ENCODE data around the gene ENPP3.

ENPP3 gene

GRCh38 chr6:131680868-131681267 is 43.8 kb downstream of the ENPP3 start:
- ChIA-PET CTCF (no interaction called here), POLR2A (no interaction called here)
- TF ChIP-seq FOXA1 (IDR thresholded peaks at IDR 0.05) (no peak), ZNF384 (IDR thresholded peaks at IDR 0.05) (no peak), SP1 (IDR thresholded peaks at IDR 0.05) (no peak), L3MBTL2 (conservative IDR thresholded peaks at IDR 0.05) (no peak), HDGF (IDR thresholded peaks at IDR 0.05; ENCODE audit: borderline replicate concordance) (no peak), BHLHE40 (IDR thresholded peaks at IDR 0.05; ENCODE audit: borderline replicate concordance) (no peak), FOXM1 (IDR thresholded peaks at IDR 0.05; ENCODE audit: borderline replicate concordance) (no peak)
- DNase-seq (ENCODE audit: extremely low spot score) = no peak

GRCh38 chr6:131681585-131681984 is 44.5 kb downstream of the ENPP3 start:
- DNase-seq (ENCODE audit: extremely low spot score) = no peak
- TF ChIP-seq L3MBTL2 (conservative IDR thresholded peaks at IDR 0.05) (no peak), HDGF (IDR thresholded peaks at IDR 0.05; ENCODE audit: borderline replicate concordance) (no peak), ARNT (IDR thresholded peaks at IDR 0.05) (no peak), PKNOX1 (IDR thresholded peaks at IDR 0.05) (no peak), ZNF384 (IDR thresholded peaks at IDR 0.05) (no peak), SUZ12 (IDR thresholded peaks at IDR 0.05) (no peak), FOXK2 (IDR thresholded peaks at IDR 0.05) (no peak), LEF1 (IDR thresholded peaks at IDR 0.05; ENCODE audit: borderline replicate concordance) (no peak), FOXM1 (IDR thresholded peaks at IDR 0.05; ENCODE audit: borderline replicate concordance) (no peak), CTBP1 (IDR thresholded peaks at IDR 0.05; ENCODE audit: borderline replicate concordance) (no peak), BHLHE40 (IDR thresholded peaks at IDR 0.05; ENCODE audit: borderline replicate concordance) (no peak)
- ChIA-PET CTCF (no interaction called here), POLR2A (no interaction called here)

- CTCF ChIA-PET = no interaction called here
- TF ChIP-seq FOXA1 (IDR thresholded peaks at IDR 0.05) (no peak), LEF1 (IDR thresholded peaks at IDR 0.05; ENCODE audit: borderline replicate concordance) (no peak), FOXM1 (IDR thresholded peaks at IDR 0.05; ENCODE audit: borderline replicate concordance) (no peak), SUZ12 (IDR thresholded peaks at IDR 0.05) (no peak), BHLHE40 (IDR thresholded peaks at IDR 0.05; ENCODE audit: borderline replicate concordance) (no peak), CTBP1 (IDR thresholded peaks at IDR 0.05; ENCODE audit: borderline replicate concordance) (no peak), L3MBTL2 (conservative IDR thresholded peaks at IDR 0.05) (no peak), ARNT (IDR thresholded peaks at IDR 0.05) (no peak), SP1 (IDR thresholded peaks at IDR 0.05) (no peak), ELF4 (IDR thresholded peaks at IDR 0.05) (no peak), ZNF384 (IDR thresholded peaks at IDR 0.05) (no peak), NFRKB (IDR thresholded peaks at IDR 0.05) (no peak), PKNOX1 (IDR thresholded peaks at IDR 0.05) (no peak), TARDBP (IDR thresholded peaks at IDR 0.05) (no peak)
- POLR2A ChIA-PET = no interaction called here
- DNase-seq (ENCODE audit: extremely low spot score) = no peak
Observed at GRCh38 chr6:131682442-131682841, 45.3 kb downstream of the ENPP3 start.

- no peak for DNase-seq (ENCODE audit: extremely low spot score)
- ChIA-PET CTCF (no interaction called here), POLR2A (no interaction called here)
- TF ChIP-seq FOXM1 (IDR thresholded peaks at IDR 0.05; ENCODE audit: borderline replicate concordance) = no peak
Observed at GRCh38 chr6:131683479-131683878, 46.4 kb downstream of the ENPP3 start.

GRCh38 chr6:131685266-131685780 is 48.2 kb downstream of the ENPP3 start:
- no peak for TF ChIP-seq FOXM1 (IDR thresholded peaks at IDR 0.05; ENCODE audit: borderline replicate concordance)
- DNase-seq (ENCODE audit: extremely low spot score) = no peak
- CTCF ChIA-PET = no interaction called here
- POLR2A ChIA-PET = no interaction called here

- ChIA-PET CTCF (interaction anchor here (0.8 to 1.7 kb wide), 2 partner anchors 8 to 59 kb away, joined by 3 to 6 read pairs; no protein-coding TSS in a partner anchor), POLR2A (no interaction called here)
- DNase-seq (ENCODE audit: extremely low spot score) = no peak
- TF ChIP-seq CTBP1 (IDR thresholded peaks at IDR 0.05; ENCODE audit: borderline replicate concordance) = no peak
Observed at GRCh38 chr6:131687022-131687421, 49.9 kb downstream of the ENPP3 start.

GRCh38 chr6:131688286-131688685 is 51.2 kb downstream of the ENPP3 start:
- no peak for TF ChIP-seq L3MBTL2 (conservative IDR thresholded peaks at IDR 0.05)
- TF ChIP-seq PKNOX1 (IDR thresholded peaks at IDR 0.05) = no peak
- TF ChIP-seq TARDBP (IDR thresholded peaks at IDR 0.05) = no peak
- no peak for TF ChIP-seq FOXM1 (IDR thresholded peaks at IDR 0.05; ENCODE audit: borderline replicate concordance)
- TF ChIP-seq ELF4 (IDR thresholded peaks at IDR 0.05) = no peak
- no peak for TF ChIP-seq FOXK2 (IDR thresholded peaks at IDR 0.05)
- no peak for TF ChIP-seq HDGF (IDR thresholded peaks at IDR 0.05; ENCODE audit: borderline replicate concordance)
- TF ChIP-seq ARNT (IDR thresholded peaks at IDR 0.05) = no peak
- no peak for TF ChIP-seq ZNF384 (IDR thresholded peaks at IDR 0.05)
- no peak for TF ChIP-seq SP1 (IDR thresholded peaks at IDR 0.05)
- no peak for TF ChIP-seq FOXA1 (IDR thresholded peaks at IDR 0.05)
- TF ChIP-seq LEF1 (IDR thresholded peaks at IDR 0.05; ENCODE audit: borderline replicate concordance) = no peak
- TF ChIP-seq BHLHE40 (IDR thresholded peaks at IDR 0.05; ENCODE audit: borderline replicate concordance) = no peak
- TF ChIP-seq CTBP1 (IDR thresholded peaks at IDR 0.05; ENCODE audit: borderline replicate concordance) = no peak
- no peak for TF ChIP-seq NFRKB (IDR thresholded peaks at IDR 0.05)
- POLR2A ChIA-PET = no interaction called here
- CTCF ChIA-PET = no interaction called here
- DNase-seq (ENCODE audit: extremely low spot score) = no peak

Data from HEK293T (cell line).